ENCODE results near the gene PCDH10. TPM values are rescaled to one million over a fixed set of nuclear protein-coding genes. Genes with fewer than 3 reads are reported as not detected.

Gene PCDH10
- total and polyA plus RNA-seq, 8 donors = 0.06 to 9.4 (median 0.50) TPM; not detected in 3

DNA sequence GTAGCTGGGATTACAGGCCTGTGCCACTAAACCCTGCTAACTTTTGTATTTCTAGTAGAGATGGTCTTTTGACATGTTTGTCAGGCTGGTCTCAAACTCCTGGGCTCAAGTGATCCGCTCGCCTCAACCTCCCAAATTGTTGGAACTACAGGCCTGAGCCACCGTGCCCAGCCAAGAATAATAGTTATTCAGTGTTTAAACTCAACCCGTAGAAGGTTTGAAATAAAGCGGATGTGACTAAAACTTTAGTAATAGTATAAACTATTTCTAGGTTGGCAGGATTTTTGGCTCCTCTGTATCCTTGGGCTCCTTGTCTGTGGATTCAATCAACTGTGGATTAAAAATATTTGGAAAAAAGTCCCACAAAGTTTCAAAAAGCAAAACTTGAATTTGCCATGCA, 37.8 kb downstream of the PCDH10 start:
- Histone ChIP-seq H3K4me1 (no peaks in the 10 kb centered on the region), H3K4me3 (no peak overlapping the region), H3K9me3 (no peaks in the 10 kb centered on the region), H3K36me3 (no peaks in the 10 kb centered on the region), H3K27me3 (no peaks in the 10 kb centered on the region), H3K27ac (no peak overlapping the region)
- intact Hi-C loops (cut with DNase I; ENCODE audit: low total_unique reads) = no loop called here
- DNase-seq = no peak
- no peak for TF ChIP-seq POLR2AphosphoS5 (IDR thresholded peaks at IDR 0.05)
- no peak for TF ChIP-seq POLR2A (IDR thresholded peaks at IDR 0.05)
- no peak for TF ChIP-seq CTCF (IDR thresholded peaks at IDR 0.05)
- no peak for TF ChIP-seq EP300 (IDR thresholded peaks at IDR 0.05)
- 86 to 90% (median 87%) methylated on average over 5 of the region's 5 CpGs for WGBS, 5 donors

DNA sequence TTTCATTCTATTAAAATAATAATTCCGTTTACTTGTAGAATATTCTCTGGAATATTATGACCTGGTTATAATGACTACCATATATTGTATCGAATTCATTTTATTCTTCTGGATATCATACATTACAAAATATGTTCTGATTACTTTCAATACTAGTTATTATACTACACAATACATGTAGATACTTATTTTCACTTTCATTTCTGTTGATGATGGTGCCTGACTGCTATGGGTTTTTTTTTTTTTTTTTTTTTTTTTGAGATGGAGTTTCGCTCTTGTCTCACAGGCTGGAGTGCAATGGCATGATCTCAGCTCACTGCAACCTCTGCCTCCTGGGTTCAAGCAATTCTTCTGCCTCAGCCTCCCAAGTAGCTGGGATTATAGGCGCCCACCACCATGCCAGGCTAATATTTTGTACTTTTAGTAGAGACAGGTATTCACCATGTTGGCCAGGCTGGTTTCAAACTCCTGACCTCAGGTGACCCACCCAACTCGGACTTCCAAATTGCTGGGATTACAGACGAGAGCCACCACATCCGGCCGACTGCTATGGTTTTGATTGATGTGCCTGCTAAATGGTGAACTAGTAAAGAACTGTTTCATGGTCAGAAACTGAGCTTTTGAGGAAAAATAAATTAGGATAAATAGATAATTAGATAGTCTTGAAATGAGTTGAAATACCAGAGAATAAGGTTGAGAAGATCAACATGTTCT, 39.5 kb downstream of the PCDH10 start:
- no peak overlapping the region for H3K4me3 ChIP-seq
- no peaks in the 10 kb centered on the region for H3K36me3 ChIP-seq
- no peak for DNase-seq
- no peaks in the 10 kb centered on the region for H3K4me1 ChIP-seq
- 68 to 84% (median 81%) methylated on average over 8 of the region's 8 CpGs for WGBS, 5 donors
- intact Hi-C loops (cut with DNase I; ENCODE audit: low total_unique reads) = no loop called here
- H3K27me3 ChIP-seq = no peaks in the 10 kb centered on the region
- TF ChIP-seq CTCF (IDR thresholded peaks at IDR 0.05) = no peak
- TF ChIP-seq EP300 (IDR thresholded peaks at IDR 0.05) = no peak
- TF ChIP-seq POLR2AphosphoS5 (IDR thresholded peaks at IDR 0.05) = no peak
- no peak for TF ChIP-seq POLR2A (IDR thresholded peaks at IDR 0.05)
- no peak overlapping the region for H3K27ac ChIP-seq
- H3K9me3 ChIP-seq = no peaks in the 10 kb centered on the region

DNA sequence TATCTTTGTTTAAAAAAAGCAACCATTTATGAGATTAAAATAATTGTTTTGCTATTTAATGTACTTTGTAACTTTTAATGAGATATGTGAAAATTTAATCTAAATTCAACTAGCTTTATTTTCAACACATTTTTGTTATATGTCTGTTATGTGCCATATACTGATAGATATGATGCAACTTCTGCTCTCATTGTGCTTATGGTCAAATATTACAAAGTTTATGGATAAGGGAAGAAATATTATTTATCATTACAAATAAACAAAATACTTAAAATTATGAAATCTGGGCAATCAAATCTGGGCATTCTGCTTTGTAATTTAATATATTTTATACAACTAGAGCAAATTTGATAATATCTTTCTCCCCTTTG, 40.0 kb downstream of the PCDH10 start:
- no peaks in the 10 kb centered on the region for H3K9me3 ChIP-seq
- H3K27me3 ChIP-seq = no peaks in the 10 kb centered on the region
- H3K4me1 ChIP-seq = no peaks in the 10 kb centered on the region
- no peak overlapping the region for H3K4me3 ChIP-seq
- DNase-seq = no peak
- intact Hi-C loops (cut with DNase I; ENCODE audit: low total_unique reads) = no loop called here
- H3K36me3 ChIP-seq = no peaks in the 10 kb centered on the region
- TF ChIP-seq POLR2A (IDR thresholded peaks at IDR 0.05) (no peak), CTCF (IDR thresholded peaks at IDR 0.05) (no peak), POLR2AphosphoS5 (IDR thresholded peaks at IDR 0.05) (no peak), EP300 (IDR thresholded peaks at IDR 0.05) (no peak)
- H3K27ac ChIP-seq = no peak overlapping the region

GRCh38 chr4:133190098-133190497, 41.0 kb downstream of the PCDH10 start:
- no peaks in the 10 kb centered on the region for H3K27me3 ChIP-seq
- WGBS, 5 donors = 61 to 69% (median 64%) methylated on average over 5 of the region's 5 CpGs
- intact Hi-C loops (cut with DNase I; ENCODE audit: low total_unique reads) = no loop called here
- no peak for DNase-seq
- H3K4me3 ChIP-seq = no peak overlapping the region
- TF ChIP-seq CTCF (IDR thresholded peaks at IDR 0.05) (no peak), POLR2A (IDR thresholded peaks at IDR 0.05) (no peak), EP300 (IDR thresholded peaks at IDR 0.05) (no peak), POLR2AphosphoS5 (IDR thresholded peaks at IDR 0.05) (no peak)
- peaks cover 0 to under 1% (median 0%) of the 10 kb centered on the region in 4 donors for H3K9me3 ChIP-seq
- no peak overlapping the region for H3K27ac ChIP-seq
- H3K36me3 ChIP-seq = no peaks in the 10 kb centered on the region
- no peaks in the 10 kb centered on the region for H3K4me1 ChIP-seq
